OCI-LY1 (cell line): ENCODE data around the gene ABCG2.

Source experiments
- H2AFZ ChIP-seq: fragments of 200-600 bp; sonication (generic), shearing (Covaris generic); 2 replicates; pipeline ENCODE4 v1.6.0; 2014; ENCODE audit warnings: antibody characterized with exemption, mild to moderate bottlenecking, low read length
- H3F3A ChIP-seq: fragments of 200-600 bp; sonication (generic), shearing (Covaris generic); 2 replicates; pipeline ENCODE4 v1.6.0; 2014; ENCODE audit warnings: mild to moderate bottlenecking, antibody characterized with exemption, low read length, moderate library complexity; ENCODE audit not compliant: insufficient read depth
- H3K27ac ChIP-seq: fragments of 200-600 bp; sonication (generic); 2 replicates; pipeline ENCODE4 v1.5.1; 2014; ENCODE audit warnings: low read length, mixed run types, mild to moderate bottlenecking, low read depth; ENCODE audit not compliant: poor library complexity, severe bottlenecking
- H3K27me3 ChIP-seq: fragments of 200-600 bp; sonication (generic); 2 replicates; pipeline ENCODE4 v1.6.0; 2014; ENCODE audit warnings: antibody characterized with exemption, mild to moderate bottlenecking, low read length, moderate library complexity; ENCODE audit not compliant: insufficient read depth
- H3K36me3 ChIP-seq: fragments of 200-600 bp; sonication (generic); 2 replicates; pipeline ENCODE4 v1.6.1; 2014; ENCODE audit warnings: mild to moderate bottlenecking, antibody characterized with exemption, low read length, moderate library complexity, mixed read lengths; ENCODE audit not compliant: insufficient read depth
- H3K4me1 ChIP-seq: fragments of 200-600 bp; sonication (generic); 2 replicates; pipeline ENCODE4 v1.5.1; 2014; ENCODE audit warnings: mild to moderate bottlenecking, low read length, moderate library complexity; ENCODE audit not compliant: insufficient read depth, severe bottlenecking
- H3K4me2 ChIP-seq: fragments of 200-600 bp; sonication (generic), shearing (Covaris generic); 2 replicates; pipeline ENCODE4 v1.6.1; 2014; ENCODE audit warnings: low read length
- H3K4me3 ChIP-seq: fragments of 200-600 bp; sonication (generic); 2 replicates; pipeline ENCODE4 v1.5.1; 2014; ENCODE audit warnings: low read length, low read depth, mild to moderate bottlenecking, mixed read lengths; ENCODE audit not compliant: poor library complexity, severe bottlenecking
- H3K79me2 ChIP-seq: fragments of 200-600 bp; shearing (Covaris generic); 2 replicates; pipeline ENCODE4 v1.6.1; 2016; ENCODE audit warnings: mixed run types, low read length, mixed read lengths; ENCODE audit not compliant: insufficient read depth
- H3K9ac ChIP-seq: fragments of 200-600 bp; sonication (generic), shearing (Covaris generic); 2 replicates; pipeline ENCODE4 v1.6.1; 2014; ENCODE audit warnings: mild to moderate bottlenecking, low read length, mixed read lengths
- H3K9me2 ChIP-seq: fragments of 200-600 bp; sonication (generic), shearing (Covaris generic); 2 replicates; pipeline ENCODE4 v1.6.1; 2014; ENCODE audit warnings: low read depth, mild to moderate bottlenecking, low read length, mixed read lengths
- H3K9me3 ChIP-seq: fragments of 200-600 bp; shearing (Covaris generic); 2 replicates; pipeline ENCODE4 v1.6.1; 2014; ENCODE audit warnings: low read length, mixed read lengths
- H4K20me1 ChIP-seq: fragments of 200-600 bp; sonication (generic), shearing (Covaris generic); 2 replicates; pipeline ENCODE4 v1.6.0; 2016; ENCODE audit warnings: mild to moderate bottlenecking, low read length; ENCODE audit not compliant: insufficient read depth
- CTCF ChIP-seq: fragments of 200-600 bp; sonication (generic), shearing (Covaris generic); IDR thresholded peaks from 2 replicates; pipeline ENCODE4 v1.5.1; 2017; ENCODE audit warnings: mild to moderate bottlenecking, antibody characterized with exemption, low read length, moderate library complexity, mixed read lengths
- EZH2 ChIP-seq: fragments of 200-600 bp; sonication (generic), shearing (Covaris generic); IDR thresholded peaks from 2 replicates; pipeline ENCODE4 v1.8.0; 2017; ENCODE audit warnings: borderline replicate concordance, mixed run types, mild to moderate bottlenecking, antibody characterized with exemption, low read length, moderate library complexity, mixed read lengths

Gene ABCG2

DNA sequence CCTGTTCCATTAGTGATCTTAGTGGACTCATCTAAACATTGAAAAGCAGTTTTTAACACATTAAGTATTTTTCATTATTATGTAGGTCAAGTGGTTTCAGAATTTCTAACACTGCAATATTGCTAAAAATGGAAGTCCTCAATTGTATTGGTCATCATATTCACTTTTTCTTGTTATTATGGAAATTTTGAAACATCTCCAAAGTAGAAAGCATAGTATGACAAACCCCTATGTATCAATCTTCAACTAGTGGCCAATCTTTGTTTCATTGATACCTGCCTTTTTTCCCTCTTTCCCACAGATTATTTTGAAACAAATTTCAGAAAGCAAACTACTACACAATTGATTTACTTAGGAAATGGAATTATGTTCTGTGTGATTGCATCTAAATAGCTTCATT is 14.5 kb upstream of the ABCG2 start:
- Histone ChIP-seq H3K9ac (no peak overlapping the region), H3F3A (no peaks in the 10 kb centered on the region), H3K79me2 (no peaks in the 10 kb centered on the region), H3K9me3 (no peaks in the 10 kb centered on the region), H3K27me3 (no peaks in the 10 kb centered on the region), H3K4me3 (no peak overlapping the region), H3K9me2 (no peaks in the 10 kb centered on the region), H3K36me3 (no peaks in the 10 kb centered on the region), H3K4me2 (no peak overlapping the region), H3K4me1 (no peaks in the 10 kb centered on the region), H4K20me1 (no peaks in the 10 kb centered on the region), H2AFZ (no peak overlapping the region), H3K27ac (no peak overlapping the region)
- TF ChIP-seq CTCF: no peak
- TF ChIP-seq EZH2: no peak

- H3K4me1 ChIP-seq: no peaks in the 10 kb centered on the region
- H3K79me2 ChIP-seq: no peaks in the 10 kb centered on the region
- no peaks in the 10 kb centered on the region for H3K9me3 ChIP-seq
- no peak overlapping the region for H3K9ac ChIP-seq
- H3K4me2 ChIP-seq: no peak overlapping the region
- no peaks in the 10 kb centered on the region for H3K27me3 ChIP-seq
- no peaks in the 10 kb centered on the region for H3F3A ChIP-seq
- no peak overlapping the region for H3K4me3 ChIP-seq
- TF ChIP-seq EZH2 (no peak), CTCF (no peak)
- H3K36me3 ChIP-seq: no peaks in the 10 kb centered on the region
- H2AFZ ChIP-seq: no peak overlapping the region
- H3K9me2 ChIP-seq: no peaks in the 10 kb centered on the region
- H3K27ac ChIP-seq: no peak overlapping the region
- H4K20me1 ChIP-seq: no peaks in the 10 kb centered on the region
Measured at GRCh38 chr4:88171206-88171605, 12.8 kb upstream of the ABCG2 start.

DNA sequence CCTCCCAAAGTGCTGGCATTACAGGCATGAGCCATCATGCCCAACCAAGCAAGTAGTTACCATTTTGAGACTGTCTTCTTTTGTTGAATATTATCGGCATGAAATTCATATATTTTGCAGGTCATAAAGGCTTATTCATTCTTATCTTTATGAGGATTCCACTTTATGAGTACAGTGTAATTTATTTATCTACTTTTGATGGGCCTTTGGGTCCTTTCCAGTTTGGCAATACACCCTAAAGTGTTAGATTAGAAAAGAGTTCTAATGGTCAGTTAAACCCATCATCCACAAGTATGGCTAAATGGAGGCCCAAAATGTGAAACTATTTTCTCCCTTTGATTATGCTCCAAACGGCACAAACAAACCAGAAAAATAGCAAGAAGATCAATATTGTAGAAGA is 10.9 kb upstream of the ABCG2 start:
- Histone ChIP-seq H3K27me3 (no peaks in the 10 kb centered on the region), H3K4me2 (no peak overlapping the region), H3K27ac (no peak overlapping the region), H3K4me3 (no peak overlapping the region), H3K9me3 (no peaks in the 10 kb centered on the region), H3K4me1 (no peaks in the 10 kb centered on the region), H3K79me2 (no peaks in the 10 kb centered on the region), H4K20me1 (no peaks in the 10 kb centered on the region), H3F3A (no peaks in the 10 kb centered on the region), H3K9ac (no peak overlapping the region), H3K36me3 (no peaks in the 10 kb centered on the region), H2AFZ (no peak overlapping the region), H3K9me2 (no peaks in the 10 kb centered on the region)
- no peak for TF ChIP-seq CTCF
- TF ChIP-seq EZH2: no peak
